Activated CD4-positive, alpha-beta T cell treated with anti-CD3 and anti-CD28 coated beads, Interleukin-2, Interleukin-4, amounts not matched to agents 100 ng/mL and 50 ng/mL, durations not matched to agents 16 hours and 8 hours (primary cell): ENCODE measurements around the gene DLL4.
"Not testable (repeated sequence)": the region's sequence is repeated elsewhere in the genome, so short reads cannot be mapped to it uniquely, and the experiment has no call there.

Experiments used
- DNase-seq: peaks from one replicate; pipeline ENCODE4 v3.0.0-alpha.2; 2020; ENCODE audit warnings: low spot score

Gene DLL4

DNA sequence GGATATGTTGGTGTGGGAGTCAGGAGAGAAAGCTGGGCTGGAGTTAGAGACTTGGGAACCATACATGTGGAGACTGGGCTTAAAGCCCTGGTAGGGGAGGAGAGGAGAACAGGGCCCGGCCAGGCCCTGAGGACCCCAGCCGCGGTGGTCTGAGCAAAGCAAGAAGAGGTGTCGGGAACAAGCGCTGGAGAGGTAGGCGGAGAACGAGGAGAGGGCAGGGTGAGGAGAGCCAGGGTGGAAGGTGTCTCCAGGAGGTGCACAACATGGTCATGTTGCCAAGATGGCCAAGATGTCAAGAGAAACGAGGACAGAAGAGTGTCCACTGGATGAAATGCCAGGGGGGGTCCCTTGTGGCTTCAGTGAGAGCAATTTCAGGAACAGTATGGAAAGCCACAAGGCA is 29.6 kb downstream of the DLL4 start:
- no peak for DNase-seq

- no peak for DNase-seq
These were observed 30.4 kb downstream of the DLL4 start for GRCh38 chr15:40959331-40960141.

DNA sequence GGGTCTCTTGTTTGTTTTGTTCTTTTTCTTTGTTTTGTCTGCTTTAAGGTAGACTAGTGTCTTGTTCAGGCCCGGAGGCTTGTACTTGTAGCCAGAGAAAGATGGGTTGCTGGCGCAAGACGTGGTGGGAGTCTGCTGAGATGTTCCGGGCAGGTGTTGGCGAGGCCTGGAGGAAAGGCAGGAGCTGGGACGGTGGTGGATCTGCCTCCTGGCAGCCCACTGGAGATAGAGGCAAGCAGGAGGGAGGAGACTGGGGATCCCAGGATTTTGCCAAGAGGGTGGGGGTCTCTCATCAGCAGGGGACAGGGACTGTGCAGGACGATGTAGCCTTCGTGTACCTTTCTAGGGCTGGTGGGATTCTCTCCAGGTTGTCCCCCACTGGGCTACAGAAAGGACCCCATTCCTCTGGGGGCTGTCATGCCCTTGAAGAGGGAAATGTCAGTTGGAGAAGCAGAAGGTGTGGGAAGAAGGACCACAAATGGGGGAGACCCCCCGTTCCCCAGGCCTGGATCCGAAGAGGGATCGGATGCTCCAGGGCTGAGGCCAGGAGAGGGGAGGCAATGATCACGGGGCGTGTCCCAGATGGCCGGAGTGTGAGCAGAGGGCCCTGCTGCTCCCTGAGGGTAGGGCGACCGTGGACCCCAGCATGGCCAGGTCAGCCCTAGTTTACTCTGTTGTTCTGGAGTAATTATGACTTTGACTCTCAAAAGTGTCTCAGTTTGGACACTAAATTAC is 31.2 kb downstream of the DLL4 start:
- DNase-seq, result no peak

DNA sequence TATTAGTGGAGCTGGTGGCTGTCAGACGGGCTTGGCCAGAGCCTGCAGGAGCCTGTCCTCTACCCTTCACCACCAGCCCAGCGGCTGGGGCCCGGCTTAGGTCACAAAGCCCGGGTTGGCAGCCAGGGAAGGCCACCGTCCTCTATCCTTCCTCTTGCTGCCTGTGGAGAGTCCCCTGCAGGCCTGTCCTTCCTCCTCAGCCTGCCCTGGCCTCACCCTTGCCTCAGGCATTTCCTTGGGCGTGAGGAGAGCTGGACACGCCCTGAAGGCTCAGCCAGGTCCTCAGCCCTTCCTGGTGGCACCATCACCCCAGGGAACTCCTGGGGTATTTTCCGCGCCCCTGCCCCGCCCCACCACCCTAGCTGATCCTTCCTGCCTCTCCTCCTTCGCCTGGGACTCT is 31.8 kb downstream of the DLL4 start:
- DNase-seq, result no peak

DNA sequence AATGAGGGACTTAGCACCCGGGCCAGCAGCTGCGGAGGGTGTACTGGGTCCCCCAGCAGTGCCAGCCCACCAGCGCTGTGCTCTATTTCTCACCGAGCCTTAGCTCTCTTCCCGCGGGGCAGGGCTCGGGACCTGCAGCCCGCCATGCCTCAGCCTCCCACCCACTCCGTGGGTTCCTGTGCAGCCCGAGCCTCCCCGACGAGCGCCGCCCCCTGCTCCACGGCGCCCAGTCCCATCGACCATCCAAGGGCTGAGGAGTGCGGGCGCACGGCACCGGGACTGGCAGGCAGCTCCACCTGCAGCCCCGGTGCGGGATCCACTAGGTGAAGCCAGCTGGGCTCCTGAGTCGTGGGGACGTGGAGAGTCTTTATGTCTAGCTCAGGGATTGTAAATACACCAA is 32.6 kb downstream of the DLL4 start:
- not testable (repeated sequence) for DNase-seq

GRCh38 chr15:40962317-40962716 is 33.2 kb downstream of the DLL4 start:
- not testable (repeated sequence) for DNase-seq

- DNase-seq, result no peak
These were observed 34.1 kb downstream of the DLL4 start for GRCh38 chr15:40963201-40963600.

DNA sequence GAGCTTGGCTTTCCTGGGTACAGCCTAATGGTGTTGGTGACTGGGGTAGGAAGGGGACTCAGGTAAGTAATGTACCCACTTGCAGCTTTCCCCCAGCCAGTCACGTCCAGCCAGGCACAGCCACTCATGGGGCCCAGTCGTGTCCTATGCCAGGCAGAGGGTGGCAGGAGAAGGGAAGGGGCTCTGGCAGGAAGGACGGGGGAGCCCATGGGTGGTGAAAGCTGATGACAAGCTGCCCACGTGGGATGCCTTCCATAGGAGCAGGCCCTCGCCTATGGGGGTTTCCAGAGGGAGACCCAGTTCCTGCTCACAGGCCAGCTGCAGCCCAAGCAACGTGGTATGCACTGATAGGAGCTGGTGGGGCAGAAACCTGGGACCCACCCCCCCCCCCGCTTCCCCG is 34.9 kb downstream of the DLL4 start:
- DNase-seq, result no peak

- DNase-seq, result no peak
These were observed 35.5 kb downstream of the DLL4 start for GRCh38 chr15:40964634-40965033.

- no peak for DNase-seq
These were observed 39.3 kb downstream of the DLL4 start for GRCh38 chr15:40968290-40969085.

GRCh38 chr15:40969363-40969762 is 40.2 kb downstream of the DLL4 start:
- DNase-seq, result no peak

GRCh38 chr15:40974879-40975278 is 45.7 kb downstream of the DLL4 start:
- DNase-seq, result no peak

DNA sequence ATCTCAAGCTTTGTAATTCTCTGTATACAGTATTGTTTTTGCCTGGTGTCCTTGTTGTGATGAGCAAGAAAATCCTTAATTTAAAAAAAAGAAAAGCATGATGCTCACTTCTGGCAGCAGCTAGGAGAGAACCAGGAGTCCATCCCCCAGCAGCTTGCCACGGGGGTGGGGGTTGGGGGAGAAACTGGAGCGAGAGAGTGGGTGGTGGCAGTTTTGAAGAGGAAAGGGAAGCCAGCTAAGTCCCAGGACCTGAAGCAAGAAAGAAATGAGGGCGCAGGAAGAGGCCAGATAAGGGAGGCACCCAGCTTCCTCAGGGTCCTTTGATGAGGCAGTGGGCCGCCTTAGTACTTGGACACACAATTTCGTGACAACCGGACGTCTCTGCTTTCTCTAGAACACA is 47.7 kb downstream of the DLL4 start:
- DNase-seq, result no peak

DNA sequence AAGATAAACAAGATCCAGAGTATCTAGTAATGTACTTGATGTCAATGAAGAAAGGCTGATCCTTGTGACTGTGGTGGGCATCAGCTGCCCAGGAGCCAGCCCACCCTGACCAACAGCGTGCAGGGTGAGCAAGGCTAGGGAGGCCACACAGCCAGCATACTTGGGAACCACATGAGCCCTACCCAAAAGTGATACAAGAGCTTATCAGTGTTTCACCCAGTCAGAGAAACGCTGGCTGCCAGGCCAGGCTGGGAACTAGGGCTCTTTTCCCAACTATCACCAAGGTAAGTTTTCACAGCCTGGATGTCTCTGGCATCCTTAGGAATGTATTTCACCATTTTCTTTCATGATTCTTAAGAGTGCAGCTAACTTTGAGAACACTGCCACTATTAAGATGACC is 49.0 kb downstream of the DLL4 start:
- DNase-seq, result no peak

DNA sequence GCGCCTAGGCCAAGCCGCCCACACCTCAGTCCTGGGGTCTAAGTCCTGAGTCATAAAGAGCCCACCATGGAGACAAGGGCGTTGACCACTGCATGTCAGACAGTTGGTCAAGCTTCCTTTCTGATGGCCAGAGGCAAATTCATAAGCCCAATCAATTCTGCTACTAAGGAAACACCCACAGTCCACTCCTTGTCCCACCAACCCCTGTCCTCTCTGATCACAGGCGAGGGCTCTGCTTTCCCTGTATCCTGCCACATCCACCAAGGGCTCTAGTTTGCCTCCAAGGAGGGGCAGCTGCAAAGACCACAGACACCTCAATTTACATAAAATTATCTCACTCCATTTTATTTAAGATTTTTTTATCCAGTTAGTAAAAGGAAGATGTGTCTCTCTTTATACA is 49.4 kb downstream of the DLL4 start:
- DNase-seq, result no peak

DNA sequence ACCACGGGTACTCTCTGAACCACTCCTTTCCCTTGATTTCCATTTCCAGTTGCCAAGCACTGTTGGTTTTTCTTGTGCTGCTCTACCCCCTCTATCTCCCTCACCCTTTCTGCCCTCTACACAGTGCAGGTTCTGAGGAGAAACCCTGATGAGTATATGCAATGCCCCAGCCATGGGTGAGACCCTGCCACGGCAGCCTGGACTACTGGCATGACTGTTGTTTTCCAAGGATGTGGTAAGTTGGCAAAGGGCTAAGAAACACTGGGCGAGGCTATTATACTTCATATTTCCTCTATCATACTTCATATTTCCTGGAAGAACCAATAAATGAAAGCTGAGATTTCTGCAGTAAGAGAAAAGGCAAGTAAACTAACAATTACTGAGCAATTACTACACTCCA is 52.0 kb downstream of the DLL4 start:
- no peak for DNase-seq

DNA sequence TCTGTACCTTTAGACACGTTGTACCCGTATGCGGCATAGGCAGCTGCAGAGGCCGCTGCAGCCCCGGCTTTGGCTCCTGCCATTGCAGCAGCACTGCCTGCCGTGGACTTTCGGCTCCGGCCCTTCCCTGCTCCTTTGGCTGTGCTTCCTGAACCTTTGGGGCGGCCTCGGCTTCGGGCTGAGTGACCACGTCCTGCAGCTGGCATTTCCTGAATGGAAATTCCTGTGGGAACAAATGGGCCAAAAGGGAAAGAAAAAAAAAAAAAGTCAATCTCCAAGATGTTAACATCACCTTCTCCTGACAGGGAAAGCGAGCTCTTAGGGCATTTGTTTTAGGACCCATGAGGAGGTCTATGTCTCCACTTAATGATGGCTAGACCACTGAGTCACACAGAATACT is 53.7 kb downstream of the DLL4 start:
- no peak for DNase-seq

GRCh38 chr15:40984406-40984805 is 55.3 kb downstream of the DLL4 start:
- no peak for DNase-seq

DNA sequence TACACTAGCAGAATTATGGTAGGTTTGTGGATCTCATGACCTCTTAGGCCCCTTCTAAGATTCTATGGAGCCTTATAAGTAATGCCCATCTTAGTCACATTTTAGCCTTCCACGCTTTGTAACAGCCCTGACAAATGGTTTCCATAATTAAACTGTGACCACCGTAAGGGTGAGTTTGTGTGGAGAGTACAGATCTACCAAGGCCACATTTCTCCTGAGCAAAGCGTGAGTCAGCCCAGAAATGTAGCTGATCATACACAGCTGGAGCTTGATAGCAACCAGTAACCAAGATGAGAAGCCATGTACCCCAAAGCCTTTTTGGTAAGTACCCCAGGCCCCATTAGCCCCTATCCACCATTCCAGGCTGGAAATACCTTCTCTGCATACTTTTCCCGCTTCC is 55.8 kb downstream of the DLL4 start:
- DNase-seq, result no peak

DNA sequence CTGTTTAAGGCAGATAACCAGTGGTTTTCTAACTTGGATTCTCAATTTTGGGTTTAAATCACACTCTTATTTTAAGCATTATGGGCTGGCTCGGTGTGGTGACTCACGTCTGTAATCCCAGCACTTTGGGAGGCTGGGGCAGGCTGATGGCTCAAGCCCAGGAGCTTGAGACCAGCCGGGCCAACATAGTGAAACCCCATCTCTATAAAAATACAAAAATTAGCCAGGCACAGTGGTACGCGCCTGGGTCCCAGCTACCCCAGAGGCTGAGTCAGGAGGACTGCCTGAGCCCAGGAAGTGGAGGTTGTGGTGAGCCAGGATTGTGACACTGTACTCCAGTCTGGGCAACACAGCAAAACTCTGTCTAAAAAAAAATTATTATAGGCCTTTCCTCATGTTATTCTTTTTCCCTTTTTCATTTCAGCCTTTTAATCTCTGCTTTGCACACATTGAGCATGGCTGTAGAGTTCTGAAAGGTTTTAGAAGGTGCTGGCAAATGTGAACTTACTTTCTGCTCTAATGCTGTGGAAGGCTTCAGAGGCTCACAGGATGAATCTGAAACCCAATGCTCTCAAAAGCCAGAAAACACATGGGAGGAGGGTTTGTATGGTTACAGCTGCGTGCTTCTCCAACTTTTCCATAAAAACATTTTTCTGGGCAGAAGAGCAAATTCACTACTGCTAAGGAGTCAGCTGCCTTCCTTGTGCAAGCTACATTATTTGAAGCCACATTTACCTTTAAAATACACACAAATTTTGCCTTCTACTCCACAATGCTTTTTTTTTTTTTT is 56.6 kb downstream of the DLL4 start:
- no peak for DNase-seq

DNA sequence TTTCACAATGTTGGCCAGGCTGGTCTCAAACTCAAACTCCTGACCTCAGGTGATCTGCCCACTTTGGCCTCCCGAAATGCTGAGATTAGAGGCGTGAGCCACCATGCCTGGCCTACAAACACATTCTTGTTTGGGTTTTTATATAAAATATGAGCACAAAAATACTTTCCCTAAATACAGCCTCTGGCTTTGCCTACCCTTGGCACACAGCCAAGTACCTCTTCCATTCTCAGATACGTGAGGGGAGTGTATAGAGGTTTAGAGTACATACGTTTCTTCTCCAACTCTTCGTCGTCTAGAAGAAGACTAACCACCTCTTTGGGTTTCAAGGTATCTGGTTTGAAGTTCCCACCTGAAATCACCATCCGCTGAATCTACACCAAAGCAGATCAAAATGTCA is 57.7 kb downstream of the DLL4 start:
- DNase-seq, result no peak

DNA sequence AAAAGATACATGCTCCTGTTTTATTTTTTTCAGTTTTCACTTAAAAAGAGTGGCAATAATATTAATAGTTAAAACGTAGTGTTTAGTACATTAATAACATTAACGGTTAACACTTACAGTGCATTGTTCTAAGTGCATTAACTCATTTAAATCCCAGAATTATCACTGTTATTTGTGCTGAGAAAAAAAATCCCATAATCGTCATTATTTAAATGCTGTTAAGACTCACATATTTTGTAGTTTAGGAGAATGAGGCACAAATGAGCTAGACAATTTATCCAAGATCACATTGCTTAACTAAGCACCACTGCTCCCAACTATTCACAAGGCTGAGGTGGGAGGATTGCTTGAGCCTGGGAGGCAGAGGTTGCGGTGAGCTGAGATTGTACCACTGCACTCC is 59.0 kb downstream of the DLL4 start:
- DNase-seq, result no peak
